Mesodermal cell (in vitro differentiated cells): ENCODE measurements around the gene C2CD3.
"Not testable (repeated sequence)": the region's sequence is repeated elsewhere in the genome, so short reads cannot be mapped to it uniquely, and the experiment has no call there.

Source experiments
- H3K27ac ChIP-seq: 2 replicates; pipeline ENCODE4 v1.7.0; 2013; ENCODE audit warnings: mild to moderate bottlenecking, low read depth, low read length, moderate library complexity; ENCODE audit not compliant: severe bottlenecking
- H3K36me3 ChIP-seq: 2 replicates; pipeline ENCODE4 v1.7.1; 2013; ENCODE audit warnings: mild to moderate bottlenecking, low read length, moderate library complexity; ENCODE audit not compliant: control insufficient read depth, insufficient read depth
- H3K4me1 ChIP-seq: one replicate; pipeline ENCODE4 v1.7.1; 2013; ENCODE audit warnings: mild to moderate bottlenecking, low read length; ENCODE audit not compliant: insufficient read depth, control insufficient read depth, poor library complexity, severe bottlenecking
- H3K4me3 ChIP-seq: 2 replicates; pipeline ENCODE4 v1.7.0; 2013; ENCODE audit warnings: low read length, control low read depth, mild to moderate bottlenecking; ENCODE audit not compliant: insufficient read depth, poor library complexity, severe bottlenecking; ENCODE audit errors: extremely low read depth
- H3K9me3 ChIP-seq: 2 replicates; pipeline ENCODE4 v1.7.1; 2013; ENCODE audit warnings: mild to moderate bottlenecking, low read length, moderate library complexity; ENCODE audit not compliant: control insufficient read depth
- WGBS, 2 experiments: methylation state at CpG; one replicate each; pipeline ENCODE4 v1.1.5; 2013; ENCODE audit warnings: missing lambda C conversion rate in 2 of 2; ENCODE audit not compliant: insufficient coverage in 2 of 2; 5-methylcytosine and 5-hydroxymethylcytosine counted together

The C2CD3 gene

DNA sequence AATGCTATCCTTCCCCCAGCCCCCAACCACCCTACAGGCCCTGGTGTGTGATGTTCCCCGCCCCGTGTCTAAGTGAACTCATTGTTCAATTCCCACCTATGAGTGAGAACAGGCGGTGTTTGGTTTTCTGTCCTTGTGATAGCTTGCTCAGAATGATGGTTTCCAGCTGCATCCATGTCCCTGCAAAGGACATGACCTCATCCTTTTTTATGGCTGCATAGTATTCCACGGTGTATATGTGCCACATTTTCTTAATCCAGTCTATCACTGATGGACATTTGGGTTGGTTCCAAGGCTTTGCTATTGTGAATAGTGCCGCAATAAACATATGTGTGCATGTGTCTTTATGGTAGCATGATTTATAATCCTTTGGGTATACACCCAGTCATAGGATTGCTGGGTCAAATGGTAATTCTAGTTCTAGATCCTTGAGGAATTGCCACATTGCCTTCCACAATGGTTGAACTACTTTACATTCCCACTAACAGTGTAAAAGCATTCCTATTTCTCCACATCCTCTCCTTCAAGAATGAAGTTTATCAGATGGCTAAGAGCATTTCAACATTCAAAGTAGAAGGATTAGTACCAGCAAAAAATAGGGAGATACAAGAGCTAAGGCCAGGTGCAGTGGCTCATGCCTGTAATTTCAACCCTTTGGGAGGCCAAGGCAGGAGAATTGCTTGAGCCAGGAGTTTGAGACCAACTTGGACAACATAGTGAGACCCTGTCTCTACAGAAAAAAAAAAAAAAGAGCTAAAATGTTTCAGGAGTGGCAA lies 50.4 kb downstream of the C2CD3 start:
- WGBS, 2 experiments, result 88 to 100% methylated on average over 1 of the region's 5 CpGs
- H3K36me3 ChIP-seq, result peaks cover 33% of the 10 kb centered on the region
- H3K4me3 ChIP-seq, H3K4me1 ChIP-seq, H3K9me3 ChIP-seq, H3K27ac ChIP-seq: not testable (repeated sequence)

DNA sequence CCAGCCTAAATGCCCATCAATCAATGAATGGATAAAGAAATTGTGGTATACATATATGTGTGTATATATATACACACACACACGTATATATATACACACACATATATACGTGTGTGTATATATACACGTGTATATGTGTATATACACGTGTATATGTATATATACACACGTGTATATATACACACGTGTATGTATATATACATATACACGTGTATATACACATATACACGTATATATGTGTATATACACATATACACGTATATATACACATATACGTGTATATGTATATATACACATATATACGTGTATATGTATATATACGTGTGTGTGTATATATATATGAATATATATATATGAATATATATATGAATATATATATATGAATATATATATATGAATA lies 54.1 kb downstream of the C2CD3 start:
- Histone ChIP-seq H3K27ac (no peak overlapping the region), H3K4me3 (no peak overlapping the region), H3K4me1 (no peaks in the 10 kb centered on the region), H3K9me3 (no peaks in the 10 kb centered on the region), H3K36me3 (peaks cover 55% of the 10 kb centered on the region)
- WGBS, 2 experiments, result no CpG with 5 or more reads among the region's 12 CpGs

DNA sequence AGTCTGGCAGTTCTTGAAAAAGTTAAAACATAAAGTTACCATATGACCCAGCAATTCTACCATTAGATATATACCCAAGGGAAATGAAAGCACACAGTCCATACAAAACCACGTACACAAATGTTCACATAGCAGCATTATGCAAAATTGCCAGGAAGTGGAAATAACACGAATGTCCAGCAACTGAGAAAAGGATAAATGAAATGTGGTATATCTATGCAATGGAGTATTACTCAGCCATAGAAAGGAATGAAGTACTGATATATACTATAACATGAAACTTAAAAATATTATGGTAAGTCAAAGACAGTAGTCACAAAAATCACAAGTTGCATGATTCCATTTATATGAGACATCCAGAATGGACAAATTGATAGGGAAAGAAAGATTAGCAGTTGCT lies 57.9 kb downstream of the C2CD3 start:
- Histone ChIP-seq H3K27ac (no peak overlapping the region), H3K9me3 (no peaks in the 10 kb centered on the region), H3K4me3 (no peak overlapping the region), H3K4me1 (no peaks in the 10 kb centered on the region), H3K36me3 (peaks cover 45% of the 10 kb centered on the region)
- WGBS, 2 experiments, result 100% methylated on average over 1 of the region's 2 CpGs; no CpG with 5 or more reads in 1 of the 2 experiments

DNA sequence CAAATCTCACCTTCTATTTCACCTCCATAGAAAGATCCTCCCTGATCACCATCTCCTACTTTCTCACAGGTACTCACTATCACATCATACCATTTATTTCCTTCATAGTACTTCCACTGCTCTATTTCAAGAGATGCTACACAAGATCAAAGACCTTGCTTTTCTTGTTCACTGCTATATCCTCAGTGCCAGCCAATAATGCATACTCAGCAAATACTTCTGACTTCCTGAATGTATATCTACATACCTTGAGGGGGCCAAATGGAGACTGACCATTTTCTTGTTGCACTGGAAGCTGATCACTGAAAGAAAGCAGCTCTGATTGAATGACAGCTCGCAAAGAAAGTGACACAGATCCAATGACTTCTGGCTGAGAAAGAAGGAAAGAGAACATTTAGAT lies 64.7 kb downstream of the C2CD3 start:
- Histone ChIP-seq H3K27ac (no peak overlapping the region), H3K36me3 (peaks cover 33% of the 10 kb centered on the region), H3K4me1 (no peaks in the 10 kb centered on the region), H3K9me3 (no peaks in the 10 kb centered on the region), H3K4me3 (no peak overlapping the region)
- 80 to 100% methylated on average over 1 of the region's 1 CpG for WGBS, 2 experiments

DNA sequence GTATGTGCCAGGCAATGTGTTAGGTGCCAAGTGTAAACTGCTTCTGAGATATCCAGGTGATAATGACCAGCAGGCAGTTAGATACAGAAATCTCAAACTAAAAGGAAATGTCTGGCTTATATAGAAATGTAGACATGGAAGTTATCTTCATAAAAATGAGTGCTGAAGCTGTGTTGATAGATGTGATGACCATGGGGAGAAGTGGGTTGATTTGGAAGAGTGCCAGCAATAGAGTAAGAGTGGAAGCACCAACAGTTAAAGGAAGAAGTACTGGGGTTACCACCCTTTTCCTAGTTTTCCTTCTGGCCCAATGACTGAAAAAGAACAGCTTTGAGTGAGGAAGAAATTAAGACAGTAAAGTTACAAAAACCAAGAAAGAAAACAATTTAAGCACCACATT lies 68.5 kb downstream of the C2CD3 start:
- Histone ChIP-seq H3K36me3 (peaks cover 56% of the 10 kb centered on the region), H3K4me1 (no peaks in the 10 kb centered on the region), H3K27ac (no peak overlapping the region), H3K9me3 (no peaks in the 10 kb centered on the region), H3K4me3 (no peak overlapping the region)

DNA sequence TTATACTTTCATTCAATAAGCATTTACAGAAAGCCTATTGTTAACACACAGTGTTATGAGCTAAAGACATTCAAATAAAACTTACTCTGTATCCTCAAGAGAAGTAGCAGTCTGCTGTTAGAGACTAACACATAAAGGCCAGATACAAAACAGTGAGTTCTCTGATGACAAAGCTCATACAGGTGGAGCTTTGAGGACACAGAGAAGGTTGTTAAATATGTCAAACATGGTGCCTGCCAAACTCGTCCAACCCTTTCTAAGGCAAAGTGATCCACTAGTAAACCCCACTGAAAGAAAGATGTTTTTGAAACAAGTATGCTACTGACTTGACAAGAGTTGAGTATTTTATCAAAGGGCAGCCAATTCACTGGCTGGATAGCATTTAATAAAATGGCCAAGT lies 70.1 kb downstream of the C2CD3 start:
- Histone ChIP-seq H3K4me1 (no peaks in the 10 kb centered on the region), H3K27ac (no peak overlapping the region), H3K36me3 (peaks cover 53% of the 10 kb centered on the region), H3K4me3 (no peak overlapping the region), H3K9me3 (no peaks in the 10 kb centered on the region)
- 100% methylated on average over 1 of the region's 1 CpG; no CpG with 5 or more reads in 1 of the 2 experiments for WGBS, 2 experiments

DNA sequence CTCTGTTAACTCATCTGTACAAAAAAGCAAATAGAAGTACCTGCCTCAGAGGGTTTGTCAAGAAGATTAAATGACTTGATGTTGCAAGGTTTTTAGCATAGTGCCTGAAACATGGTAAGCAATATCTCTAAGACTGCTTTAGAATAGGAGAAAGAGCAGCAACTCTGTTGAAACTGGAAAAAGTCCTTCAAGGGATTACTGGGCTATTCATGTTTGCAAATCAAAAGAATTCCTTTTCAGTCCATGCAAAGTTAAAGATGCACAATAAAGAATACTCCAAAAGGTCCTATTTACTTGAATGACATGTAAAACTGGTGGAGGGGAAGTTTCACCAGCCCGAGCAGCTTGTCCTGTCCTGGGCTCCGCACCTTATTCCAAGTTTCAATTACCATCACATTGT lies 70.6 kb downstream of the C2CD3 start:
- no peaks in the 10 kb centered on the region for H3K4me1 ChIP-seq
- H3K36me3 ChIP-seq, result peaks cover 48% of the 10 kb centered on the region
- H3K9me3 ChIP-seq, result no peaks in the 10 kb centered on the region
- no CpG with 5 or more reads among the region's 2 CpGs for WGBS, 2 experiments
- no peak overlapping the region for H3K27ac ChIP-seq
- H3K4me3 ChIP-seq, result no peak overlapping the region

DNA sequence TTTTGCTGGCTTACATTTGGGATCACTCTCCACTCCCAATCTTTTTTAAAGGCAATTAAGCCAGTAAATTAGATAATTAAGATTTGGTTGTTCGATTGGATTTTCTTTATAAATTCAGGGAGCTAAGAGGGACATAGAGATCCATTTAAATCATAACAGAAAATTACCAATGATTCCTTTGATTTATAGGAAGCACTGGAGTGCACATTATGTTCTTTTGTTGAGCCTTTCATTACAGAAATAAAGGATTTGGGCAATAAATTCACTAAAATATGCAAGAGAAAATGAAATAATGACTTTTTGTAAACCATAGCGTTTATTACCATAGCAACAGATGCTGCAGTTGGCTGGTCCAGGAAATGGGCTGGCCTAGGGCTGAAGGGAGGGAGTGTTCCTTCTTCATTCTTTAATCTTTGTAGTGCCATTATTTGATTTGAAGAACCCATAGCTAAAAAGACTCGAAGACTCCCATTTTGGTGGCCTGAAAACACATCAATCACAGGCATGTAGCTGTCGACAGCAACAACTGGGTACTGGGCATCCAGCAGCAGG lies 73.0 kb downstream of the C2CD3 start:
- Histone ChIP-seq H3K4me1 (no peaks in the 10 kb centered on the region), H3K4me3 (no peak overlapping the region), H3K36me3 (peaks cover 52% of the 10 kb centered on the region), H3K27ac (no peak overlapping the region), H3K9me3 (no peaks in the 10 kb centered on the region)
- 82% methylated on average over 2 of the region's 4 CpGs; no CpG with 5 or more reads in 1 of the 2 experiments for WGBS, 2 experiments

DNA sequence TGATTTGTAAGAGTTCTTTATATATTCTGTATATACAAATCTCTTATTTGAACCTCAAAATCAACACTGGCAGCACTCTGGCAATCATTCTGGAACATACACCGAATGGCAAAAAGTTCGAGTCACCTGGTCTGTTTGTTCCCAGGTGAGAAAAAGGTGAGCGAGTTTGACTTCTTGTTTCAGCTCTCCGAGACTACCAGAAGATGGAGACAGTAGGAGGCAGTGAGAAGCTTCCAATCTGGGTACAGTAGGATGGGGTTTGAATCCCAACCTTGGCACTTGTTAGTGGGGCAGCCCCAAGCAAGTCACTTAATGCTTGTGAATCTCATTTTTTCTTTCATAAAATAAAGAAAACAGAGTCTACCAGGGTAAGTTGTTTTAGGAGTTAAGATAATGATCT lies 76.4 kb downstream of the C2CD3 start:
- H3K36me3 ChIP-seq, result peaks cover 63% of the 10 kb centered on the region
- H3K4me1 ChIP-seq, result no peaks in the 10 kb centered on the region
- no peaks in the 10 kb centered on the region for H3K9me3 ChIP-seq
- no peak overlapping the region for H3K27ac ChIP-seq
- no peak overlapping the region for H3K4me3 ChIP-seq
- 89 to 90% methylated on average over 4 of the region's 4 CpGs for WGBS, 2 experiments

DNA sequence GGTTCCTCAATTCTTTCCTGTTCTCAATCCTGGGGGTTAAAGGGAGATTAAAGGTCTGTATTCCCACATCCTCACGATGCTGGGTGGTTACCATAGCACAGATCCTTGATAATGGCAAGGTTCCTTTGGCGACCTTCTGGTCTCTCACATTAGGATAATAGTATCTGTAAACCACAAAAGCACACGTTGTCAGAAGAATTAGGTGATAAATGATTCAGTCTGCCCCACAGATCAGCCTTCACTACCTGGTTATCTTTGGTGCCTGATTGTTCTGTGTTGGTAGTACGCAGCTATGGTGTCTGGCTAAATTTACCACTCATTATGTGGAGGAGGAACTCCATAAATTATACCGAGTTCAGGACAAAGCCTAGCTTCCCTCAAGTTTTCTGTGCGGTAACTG lies 78.4 kb downstream of the C2CD3 start:
- peaks cover 52% of the 10 kb centered on the region for H3K36me3 ChIP-seq
- no peak overlapping the region for H3K4me3 ChIP-seq
- WGBS, 2 experiments, result 88 to 100% methylated on average over 2 to 4 of the region's 6 CpGs
- H3K4me1 ChIP-seq, result no peaks in the 10 kb centered on the region
- H3K9me3 ChIP-seq, result no peaks in the 10 kb centered on the region
- no peak overlapping the region for H3K27ac ChIP-seq

DNA sequence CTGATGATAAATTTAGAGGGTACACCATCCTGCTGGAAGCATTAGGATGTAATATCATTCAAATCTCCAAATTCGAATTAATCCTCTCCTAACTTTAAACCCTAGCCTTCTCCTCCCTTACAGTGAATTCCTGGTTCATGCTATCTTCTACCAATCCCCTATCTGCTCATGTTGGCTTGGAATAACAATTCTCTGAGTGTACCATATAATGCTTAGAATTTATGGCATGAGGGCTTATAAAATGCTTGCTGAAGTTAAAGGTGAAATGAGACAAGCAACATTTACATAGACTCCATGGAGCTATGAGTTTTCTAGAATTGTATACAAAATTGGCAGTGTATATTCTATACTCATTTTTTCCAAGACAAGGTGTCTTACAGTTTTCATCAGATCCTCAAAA lies 79.3 kb downstream of the C2CD3 start:
- no peak overlapping the region for H3K27ac ChIP-seq
- no peak overlapping the region for H3K4me3 ChIP-seq
- H3K36me3 ChIP-seq, result peaks cover 55% of the 10 kb centered on the region
- WGBS, 2 experiments, result 80% methylated on average over 1 of the region's 1 CpG; no CpG with 5 or more reads in 1 of the 2 experiments
- H3K9me3 ChIP-seq, result no peaks in the 10 kb centered on the region
- no peaks in the 10 kb centered on the region for H3K4me1 ChIP-seq
